HL-60 (cell line): ENCODE results near the gene EEF1AKMT3.
A peak's percentile ranks its signal among the peaks of the same experiment; 100 is the strongest.

Experiments
- DNase-seq, 2 experiments: peaks; one replicate each; pipeline ENCODE4 v3.0.0-alpha.2; 2010 to 2020; ENCODE audit warnings: low read depth in 1 of 2, low spot score in 1 of 2
- H3K27ac ChIP-seq: fragments of 250-450 bp; sonication (Bioruptor Pico); replicated peaks from 2 replicates; pipeline ENCODE4 v1.5.1; 2020; ENCODE audit warnings: mild to moderate bottlenecking, moderate library complexity
- H3K27me3 ChIP-seq: fragments of 250-450 bp; sonication (Bioruptor Pico); 2 replicates; pipeline ENCODE4 v1.5.1; 2021; ENCODE audit warnings: mild to moderate bottlenecking, moderate library complexity; ENCODE audit not compliant: insufficient read depth, poor library complexity, severe bottlenecking
- H3K4me3 ChIP-seq: replicated peaks from 2 replicates; pipeline ENCODE4 v1.5.1; 2011; ENCODE audit warnings: mild to moderate bottlenecking, control low read depth, low read length; ENCODE audit not compliant: insufficient read depth
- CTCF ChIP-seq: IDR thresholded peaks from one replicate; pipeline ENCODE4 v1.5.1; 2011; ENCODE audit warnings: low read length, control low read depth, inconsistent platforms; ENCODE audit not compliant: insufficient read depth
- GABPA ChIP-seq: IDR thresholded peaks from 2 replicates; pipeline ENCODE4 v1.6.1; 2012; ENCODE audit warnings: low read depth
- POLR2AphosphoS5 ChIP-seq: IDR thresholded peaks from 2 replicates; pipeline ENCODE4 v1.6.1; 2012; ENCODE audit warnings: low read depth
- REST ChIP-seq: IDR thresholded peaks from 2 replicates; pipeline ENCODE4 v1.6.1; 2012; ENCODE audit warnings: low read depth; ENCODE audit not compliant: insufficient replicate concordance
- SPI1 ChIP-seq: IDR thresholded peaks from 2 replicates; pipeline ENCODE4 v1.6.1; 2012; ENCODE audit warnings: low read depth, mild to moderate bottlenecking, borderline replicate concordance

The EEF1AKMT3 gene

GRCh38 chr12:57739914-57740538, 32.4 kb upstream of the EEF1AKMT3 start:
- H3K27ac ChIP-seq: no peak overlapping the region
- no peak overlapping the region for H3K4me3 ChIP-seq
- TF ChIP-seq REST (no peak), GABPA (no peak), CTCF (no peak), POLR2AphosphoS5 (no peak), SPI1 (no peak)
- no peaks in the 10 kb centered on the region for H3K27me3 ChIP-seq
- no peak for DNase-seq

- H3K27me3 ChIP-seq: no peaks in the 10 kb centered on the region
- TF ChIP-seq CTCF: no peak
- no peak for TF ChIP-seq REST
- TF ChIP-seq SPI1: peak; percentile 32; the same call in 1 of the 2 replicates
- no peak for TF ChIP-seq POLR2AphosphoS5
- peak; percentile 78 to 84 for DNase-seq
- no peak overlapping the region; the same call in 1 of the 2 replicates for H3K27ac ChIP-seq
- H3K4me3 ChIP-seq: peak overlapping the region; percentile 59
Measured at GRCh38 chr12:57740656-57741412, 31.6 kb upstream of the EEF1AKMT3 start.

GRCh38 chr12:57741413-57741789, 31.0 kb upstream of the EEF1AKMT3 start:
- Histone ChIP-seq H3K4me3 (peak overlapping the region; percentile 59), H3K27ac (peak overlapping the region; percentile 52), H3K27me3 (no peaks in the 10 kb centered on the region)
- TF ChIP-seq CTCF: no peak
- TF ChIP-seq REST: no peak
- TF ChIP-seq SPI1: no peak
- TF ChIP-seq POLR2AphosphoS5: no peak
- no peak for TF ChIP-seq GABPA
- DNase-seq: no peak
